C4-2B (cell line): ENCODE data around the gene TBX6.

Source experiments
- H3K27ac ChIP-seq: fragments of 450-650 bp; 2 replicates; pipeline ENCODE4 v1.5.1; 2017
- ZFX ChIP-seq: fragments of 450-650 bp; IDR thresholded peaks from 2 replicates; pipeline ENCODE4 v1.6.1; 2017
- TF ChIP-seq, protein P1 (sequence below): fragments of 450-650 bp; conservative IDR thresholded peaks from 2 replicates; pipeline ENCODE4 v1.5.1; 2017; ENCODE audit warnings: mild to moderate bottlenecking

Gene TBX6

DNA sequence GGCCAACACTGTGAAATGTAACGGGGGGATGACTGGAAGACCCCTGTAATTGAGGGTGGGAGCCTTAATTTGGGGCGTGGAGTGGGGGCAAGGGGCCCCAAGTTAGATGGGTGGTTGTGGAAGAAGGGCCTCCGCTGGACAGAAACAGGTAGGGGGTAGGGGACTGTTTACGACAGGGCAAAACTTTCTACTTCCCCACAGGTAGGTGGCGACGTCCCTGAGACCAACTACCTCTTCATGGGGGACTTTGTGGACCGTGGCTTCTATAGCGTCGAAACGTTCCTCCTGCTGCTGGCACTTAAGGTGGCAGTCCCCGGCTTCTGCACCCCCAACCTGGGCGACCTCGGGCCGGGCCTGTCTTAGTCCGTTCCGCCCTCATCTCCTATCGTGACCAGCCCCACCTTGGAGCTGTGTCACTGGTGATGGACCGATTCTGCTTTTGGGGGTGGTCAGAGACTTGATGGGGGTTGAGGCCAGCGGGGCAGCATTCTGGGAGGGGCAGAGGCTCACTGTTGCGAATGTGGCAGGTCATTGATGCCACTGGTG lies 9.1 kb downstream of the TBX6 start:
- no peak for TF ChIP-seq ZFX
- TF ChIP-seq, protein P1, sequence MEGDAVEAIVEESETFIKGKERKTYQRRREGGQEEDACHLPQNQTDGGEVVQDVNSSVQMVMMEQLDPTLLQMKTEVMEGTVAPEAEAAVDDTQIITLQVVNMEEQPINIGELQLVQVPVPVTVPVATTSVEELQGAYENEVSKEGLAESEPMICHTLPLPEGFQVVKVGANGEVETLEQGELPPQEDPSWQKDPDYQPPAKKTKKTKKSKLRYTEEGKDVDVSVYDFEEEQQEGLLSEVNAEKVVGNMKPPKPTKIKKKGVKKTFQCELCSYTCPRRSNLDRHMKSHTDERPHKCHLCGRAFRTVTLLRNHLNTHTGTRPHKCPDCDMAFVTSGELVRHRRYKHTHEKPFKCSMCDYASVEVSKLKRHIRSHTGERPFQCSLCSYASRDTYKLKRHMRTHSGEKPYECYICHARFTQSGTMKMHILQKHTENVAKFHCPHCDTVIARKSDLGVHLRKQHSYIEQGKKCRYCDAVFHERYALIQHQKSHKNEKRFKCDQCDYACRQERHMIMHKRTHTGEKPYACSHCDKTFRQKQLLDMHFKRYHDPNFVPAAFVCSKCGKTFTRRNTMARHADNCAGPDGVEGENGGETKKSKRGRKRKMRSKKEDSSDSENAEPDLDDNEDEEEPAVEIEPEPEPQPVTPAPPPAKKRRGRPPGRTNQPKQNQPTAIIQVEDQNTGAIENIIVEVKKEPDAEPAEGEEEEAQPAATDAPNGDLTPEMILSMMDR = no peak; the same call in 1 of the 2 replicates
- no peak overlapping the region for H3K27ac ChIP-seq

DNA sequence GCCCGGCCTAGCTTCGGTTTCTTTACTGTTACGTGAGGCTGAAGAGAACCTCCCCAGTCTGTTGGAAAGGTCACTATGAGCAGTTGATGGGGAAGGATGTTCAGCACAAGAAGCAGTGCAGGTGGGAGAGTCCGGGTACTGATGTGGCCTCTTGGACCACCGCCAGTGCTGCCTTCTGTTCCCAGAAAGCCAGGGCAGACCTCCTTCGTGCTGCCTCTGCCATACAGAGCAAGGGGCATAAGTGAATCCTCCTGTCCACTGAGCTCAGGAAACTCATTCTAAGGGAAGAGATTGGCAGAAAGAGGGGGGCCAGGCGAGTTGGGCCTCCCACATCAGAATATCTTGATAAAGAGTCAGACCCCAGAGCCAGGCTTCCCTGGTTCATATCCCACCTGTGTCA lies 12.2 kb downstream of the TBX6 start:
- H3K27ac ChIP-seq = no peak overlapping the region
- TF ChIP-seq ZFX = no peak

GRCh38 chr16:30078744-30079143 lies 13.0 kb downstream of the TBX6 start:
- no peak for TF ChIP-seq ZFX
- TF ChIP-seq, protein P1 = no peak
- no peak overlapping the region for H3K27ac ChIP-seq

GRCh38 chr16:30077656-30078055 lies 14.1 kb downstream of the TBX6 start:
- no peak overlapping the region for H3K27ac ChIP-seq
- TF ChIP-seq ZFX = no peak
- TF ChIP-seq, protein P1 = no peak

DNA sequence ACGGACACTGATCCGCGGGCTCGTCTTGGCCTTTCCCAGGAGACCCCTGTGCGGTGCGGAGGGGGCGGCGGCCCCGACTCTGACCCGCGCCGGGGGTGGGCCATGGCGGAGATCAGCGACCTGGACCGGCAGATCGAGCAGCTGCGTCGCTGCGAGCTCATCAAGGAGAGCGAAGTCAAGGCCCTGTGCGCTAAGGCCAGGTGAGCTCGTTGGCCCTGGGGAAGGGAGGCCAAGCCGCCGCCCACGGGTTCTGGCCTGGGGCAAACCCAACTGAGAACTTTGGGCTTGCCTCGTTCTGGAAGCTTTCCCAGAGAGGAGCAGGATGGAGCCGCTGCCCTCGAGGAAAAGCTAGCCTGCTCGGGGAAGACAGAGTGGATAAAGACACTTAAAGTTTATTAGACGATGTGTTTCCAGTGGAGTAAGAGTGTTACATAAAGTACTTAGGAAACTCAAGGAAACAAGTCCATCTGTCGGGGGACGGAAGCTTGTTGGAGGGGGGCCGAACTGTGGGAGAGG lies 15.4 kb downstream of the TBX6 start:
- peak overlapping the region; percentile 92 for H3K27ac ChIP-seq
- TF ChIP-seq ZFX = 0 out of 2 replicates have a peak, but pooled peaks have one; percentile 27
- TF ChIP-seq, protein P1 = no peak

GRCh38 chr16:30075503-30076275 lies 16.0 kb downstream of the TBX6 start, which contains the start of gene PPP4C:
PPP4C (plus strand) TSS chr16:30075994; CDS start chr16:30076378, 384 bp downstream.
- TF ChIP-seq, protein P1 = no peak

DNA sequence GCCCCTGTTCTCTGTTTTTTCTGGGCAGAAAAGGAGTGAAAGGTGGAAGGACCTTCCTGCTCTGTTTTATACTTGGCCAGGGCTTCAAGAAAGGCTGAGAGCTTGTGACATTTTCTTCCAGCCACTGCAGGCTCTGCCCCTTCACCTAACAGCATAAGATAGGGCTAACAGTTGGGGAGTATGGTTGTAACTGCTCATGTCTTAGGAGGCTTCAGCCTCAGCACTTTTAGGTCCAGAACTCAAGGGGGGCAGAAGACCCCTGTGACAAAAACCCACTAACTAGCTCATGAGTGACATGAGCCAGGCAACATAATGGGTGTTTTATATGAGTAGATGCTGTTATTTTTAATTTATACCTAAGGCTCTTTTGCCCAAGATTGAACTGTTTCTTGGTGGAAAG lies 21.2 kb downstream of the TBX6 start:
- TF ChIP-seq, protein P1 = no peak
- TF ChIP-seq ZFX = no peak
- no peak overlapping the region for H3K27ac ChIP-seq

More at GRCh38 chr16:30075503-30076275, 16.0 kb downstream of the TBX6 start, which contains the start of gene PPP4C:
- peak within 1 kb of the TSS; percentile 92 for H3K27ac ChIP-seq
